GM12864 (cell line): ENCODE data around the gene SRRT.
"Not testable (repeated sequence)": the region's sequence is repeated elsewhere in the genome, so short reads cannot be mapped to it uniquely, and the experiment has no call there.

Source experiments
- DNase-seq: peaks from one replicate; pipeline ENCODE4 v3.0.0-alpha.2; 2011; ENCODE audit warnings: low read depth
- H3K4me3 ChIP-seq: 2 replicates; pipeline ENCODE4 v1.5.1; 2011; ENCODE audit warnings: mild to moderate bottlenecking, low read depth, low read length, control low read depth
- TF ChIP-seq, protein P1 (sequence below): IDR thresholded peaks from 2 replicates; pipeline ENCODE4 v1.5.1; 2011; ENCODE audit warnings: low read depth, mild to moderate bottlenecking, moderate library complexity, low read length, control low read depth, inconsistent platforms; ENCODE audit errors: missing control alignments

The SRRT gene

GRCh38 chr7:100840470-100841100 lies 34.3 kb upstream of the SRRT start:
- DNase-seq = no peak
- H3K4me3 ChIP-seq = no peak overlapping the region
- TF ChIP-seq, protein P1, sequence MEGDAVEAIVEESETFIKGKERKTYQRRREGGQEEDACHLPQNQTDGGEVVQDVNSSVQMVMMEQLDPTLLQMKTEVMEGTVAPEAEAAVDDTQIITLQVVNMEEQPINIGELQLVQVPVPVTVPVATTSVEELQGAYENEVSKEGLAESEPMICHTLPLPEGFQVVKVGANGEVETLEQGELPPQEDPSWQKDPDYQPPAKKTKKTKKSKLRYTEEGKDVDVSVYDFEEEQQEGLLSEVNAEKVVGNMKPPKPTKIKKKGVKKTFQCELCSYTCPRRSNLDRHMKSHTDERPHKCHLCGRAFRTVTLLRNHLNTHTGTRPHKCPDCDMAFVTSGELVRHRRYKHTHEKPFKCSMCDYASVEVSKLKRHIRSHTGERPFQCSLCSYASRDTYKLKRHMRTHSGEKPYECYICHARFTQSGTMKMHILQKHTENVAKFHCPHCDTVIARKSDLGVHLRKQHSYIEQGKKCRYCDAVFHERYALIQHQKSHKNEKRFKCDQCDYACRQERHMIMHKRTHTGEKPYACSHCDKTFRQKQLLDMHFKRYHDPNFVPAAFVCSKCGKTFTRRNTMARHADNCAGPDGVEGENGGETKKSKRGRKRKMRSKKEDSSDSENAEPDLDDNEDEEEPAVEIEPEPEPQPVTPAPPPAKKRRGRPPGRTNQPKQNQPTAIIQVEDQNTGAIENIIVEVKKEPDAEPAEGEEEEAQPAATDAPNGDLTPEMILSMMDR = no peak

GRCh38 chr7:100847360-100847759 lies 27.5 kb upstream of the SRRT start:
- H3K4me3 ChIP-seq = no peak overlapping the region
- TF ChIP-seq, protein P1 = no peak
- DNase-seq = no peak

- TF ChIP-seq, protein P1 = peak; percentile 92
- peak within 1 kb of the TSS; percentile 75 for H3K4me3 ChIP-seq
- DNase-seq = peak; percentile 51
Measured at GRCh38 chr7:100852048-100852872, 22.6 kb upstream of the SRRT start, which contains the start of gene SLC12A9. TSS of gene SLC12A9 (plus strand) at chr7:100852713. CDS start at chr7:100854198, 1,485 bp downstream.

DNA sequence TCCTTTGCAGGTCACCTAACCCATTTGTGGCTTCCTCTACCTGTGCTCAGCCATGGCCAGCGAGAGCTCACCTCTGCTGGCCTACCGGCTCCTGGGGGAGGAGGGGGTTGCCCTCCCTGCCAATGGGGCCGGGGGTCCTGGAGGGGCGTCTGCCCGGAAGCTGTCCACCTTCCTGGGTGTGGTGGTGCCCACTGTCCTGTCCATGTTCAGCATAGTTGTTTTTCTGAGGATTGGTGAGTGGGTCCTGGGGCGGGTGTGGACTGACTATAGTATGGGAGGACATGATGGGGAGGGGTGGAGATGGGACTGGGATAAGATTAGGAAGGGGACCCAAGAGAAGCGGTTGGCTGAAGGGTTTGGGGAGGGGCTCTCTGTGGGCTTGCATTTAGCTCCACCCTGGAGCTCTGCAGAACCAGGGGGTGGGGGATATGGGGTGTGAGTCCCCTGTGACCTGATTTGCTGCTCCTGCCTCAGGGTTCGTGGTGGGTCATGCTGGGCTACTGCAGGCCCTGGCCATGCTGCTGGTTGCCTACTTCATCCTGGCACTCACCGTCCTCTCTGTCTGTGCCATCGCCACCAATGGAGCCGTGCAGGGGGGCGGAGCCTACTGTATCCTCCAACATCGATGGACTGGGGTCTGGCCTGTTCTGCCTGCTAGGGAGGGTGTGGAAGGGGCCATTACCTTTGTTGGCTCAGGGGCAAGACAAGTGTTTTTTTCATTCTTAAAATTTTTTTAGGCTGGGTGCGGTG lies 20.6 kb upstream of the SRRT start:
- no peak overlapping the region for H3K4me3 ChIP-seq
- TF ChIP-seq, protein P1 = no peak
- DNase-seq = no peak

- H3K4me3 ChIP-seq, DNase-seq: not testable (repeated sequence)
Measured at GRCh38 chr7:100854899-100855298, 20.0 kb upstream of the SRRT start.

GRCh38 chr7:100855515-100855914 lies 19.4 kb upstream of the SRRT start:
- no peak overlapping the region for H3K4me3 ChIP-seq
- TF ChIP-seq, protein P1 = no peak

GRCh38 chr7:100856871-100857282 lies 18.0 kb upstream of the SRRT start:
- DNase-seq = no peak
- TF ChIP-seq, protein P1 = no peak
- H3K4me3 ChIP-seq = no peak overlapping the region

More at GRCh38 chr7:100855515-100855914, 19.4 kb upstream of the SRRT start:
- no peak for DNase-seq
